ENCODE measurements around the gene CERS6.
"Not testable (repeated sequence)": the region's sequence is repeated elsewhere in the genome, so short reads cannot be mapped to it uniquely, and the experiment has no call there.

CERS6 gene

DNA sequence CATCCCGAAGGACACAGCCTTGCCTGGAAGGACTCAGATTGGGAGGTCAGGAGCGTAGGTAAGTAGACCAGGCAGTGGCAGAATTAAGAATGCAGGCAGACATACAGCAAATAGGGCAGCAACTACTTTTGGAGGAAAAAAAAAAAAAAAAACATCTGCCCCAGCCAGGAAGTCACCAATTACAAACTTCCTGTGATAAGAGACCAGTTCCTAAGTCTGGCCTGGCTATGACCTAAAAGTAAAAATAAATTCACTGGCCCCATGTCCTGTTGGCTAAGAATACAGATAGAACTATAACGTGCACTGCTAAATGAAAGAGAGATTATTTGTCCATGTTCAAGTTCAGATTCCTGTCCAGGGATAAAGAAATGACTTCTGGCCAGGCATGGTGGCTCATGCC, 301.2 kb downstream of the CERS6 start:
- Mint-ChIP-seq H3K36me3 (ENCODE audit: insufficient read depth) (peaks cover 4% of the 10 kb centered on the region), H3K4me3 (no peak overlapping the region), H3K4me1 (peaks cover 26% of the 10 kb centered on the region), H3K9me3 (no peaks in the 10 kb centered on the region), H3K27ac (ENCODE audit: low read depth) (no peak overlapping the region), H3K27me3 (no peaks in the 10 kb centered on the region)
- ATAC-seq (replicated peaks; ENCODE audit: extremely low read depth, poor library complexity, severe bottlenecking): no peak
- no peak for DNase-seq (ENCODE audit: low spot score in 2 of 2)

DNA sequence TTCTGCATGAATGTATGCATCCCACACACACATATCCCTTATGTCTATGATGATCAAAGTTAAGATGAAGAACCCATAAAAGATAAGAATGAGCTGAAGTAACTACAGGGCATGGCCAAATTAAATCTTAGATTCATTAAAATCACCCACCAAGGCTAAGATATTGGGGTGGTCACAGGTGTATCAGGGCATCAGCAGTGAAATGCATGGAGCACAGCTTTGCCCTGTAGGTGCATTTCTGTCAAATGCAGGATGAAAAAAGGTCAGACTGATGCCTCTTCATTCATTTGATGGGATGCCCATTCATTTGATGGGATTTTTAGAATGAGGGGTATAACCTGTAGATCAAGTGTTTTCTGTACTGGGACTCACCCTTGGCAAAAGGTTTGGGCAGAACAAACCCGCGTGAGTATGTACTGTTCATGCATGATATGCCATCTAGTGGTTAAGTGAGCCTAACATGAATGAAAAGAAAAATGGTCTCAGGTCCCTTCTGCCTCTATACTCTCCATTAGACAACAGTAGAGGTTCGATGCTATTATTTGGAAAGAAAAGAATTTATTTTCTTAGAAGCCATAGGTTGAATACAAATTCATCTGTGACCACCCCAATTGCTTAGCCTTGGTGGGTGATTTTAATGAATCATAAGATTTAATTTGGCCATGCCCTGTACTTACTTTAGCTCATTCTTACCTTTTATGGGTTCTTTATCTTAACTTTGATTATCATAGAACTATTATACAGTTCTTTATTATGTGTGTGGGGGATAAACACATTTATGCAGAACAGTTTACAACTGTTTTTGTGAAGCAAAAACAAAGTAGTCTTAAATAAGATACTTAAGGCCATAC, 303.1 kb downstream of the CERS6 start:
- ATAC-seq (replicated peaks; ENCODE audit: extremely low read depth, poor library complexity, severe bottlenecking) (peak; percentile 52), DNase-seq (ENCODE audit: low spot score in 2 of 2) (no peak)
- Mint-ChIP-seq H3K4me3 (no peak overlapping the region), H3K4me1 (peaks cover 16% of the 10 kb centered on the region), H3K36me3 (ENCODE audit: insufficient read depth) (peaks cover 3% of the 10 kb centered on the region), H3K9me3 (no peaks in the 10 kb centered on the region), H3K27me3 (no peaks in the 10 kb centered on the region), H3K27ac (ENCODE audit: low read depth) (no peak overlapping the region)

DNA sequence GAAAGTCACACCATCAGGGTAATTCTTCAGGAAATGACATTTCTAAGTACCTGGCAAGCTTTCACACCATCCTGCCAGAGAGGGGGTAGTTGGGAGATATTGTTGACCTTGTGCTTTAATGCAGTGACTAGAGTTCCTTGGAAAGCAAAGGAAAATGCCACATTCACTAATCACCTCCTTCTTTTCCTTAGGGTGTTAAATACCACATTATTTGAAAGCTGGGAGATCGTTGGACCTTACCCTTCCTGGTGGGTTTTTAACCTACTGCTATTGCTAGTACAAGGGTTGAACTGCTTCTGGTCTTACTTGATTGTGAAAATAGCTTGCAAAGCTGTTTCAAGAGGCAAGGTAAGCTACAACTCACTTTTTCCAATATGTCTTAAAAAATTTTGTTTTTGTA, 309.3 kb downstream of the CERS6 start:
- DNase-seq (ENCODE audit: low spot score in 2 of 2) (no peak), ATAC-seq (replicated peaks; ENCODE audit: extremely low read depth, poor library complexity, severe bottlenecking) (no peak)
- peaks cover 2% of the 10 kb centered on the region for H3K36me3 Mint-ChIP-seq (ENCODE audit: insufficient read depth)
- H3K4me1 Mint-ChIP-seq: no peaks in the 10 kb centered on the region
- no peaks in the 10 kb centered on the region for H3K9me3 Mint-ChIP-seq
- H3K27me3 Mint-ChIP-seq: no peaks in the 10 kb centered on the region
- H3K27ac Mint-ChIP-seq (ENCODE audit: low read depth): no peak overlapping the region
- no peak overlapping the region for H3K4me3 Mint-ChIP-seq

DNA sequence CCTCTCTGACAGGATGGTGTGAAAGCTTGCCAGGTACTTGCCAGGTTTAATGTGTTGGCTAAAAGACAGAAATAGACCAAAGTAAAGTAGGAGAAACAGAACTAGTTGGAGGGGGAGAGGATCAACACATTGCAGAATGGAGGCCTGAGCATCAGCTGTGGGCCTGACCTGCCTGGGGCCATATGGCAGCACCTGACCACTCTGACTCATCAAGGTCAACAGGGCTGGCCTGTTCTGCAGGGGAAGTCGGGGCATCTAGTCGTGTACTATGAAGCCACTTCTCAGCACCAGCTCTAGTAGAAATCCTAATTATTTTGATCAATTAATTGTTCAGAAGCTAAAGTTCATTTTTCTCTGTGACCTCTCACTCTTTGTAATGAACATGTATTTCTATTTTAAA, 310.5 kb downstream of the CERS6 start:
- Mint-ChIP-seq H3K27ac (ENCODE audit: low read depth) (no peak overlapping the region), H3K27me3 (no peaks in the 10 kb centered on the region), H3K9me3 (no peaks in the 10 kb centered on the region), H3K4me1 (no peaks in the 10 kb centered on the region), H3K36me3 (ENCODE audit: insufficient read depth) (peaks cover 2% of the 10 kb centered on the region), H3K4me3 (no peak overlapping the region)
- DNase-seq (ENCODE audit: low spot score in 2 of 2): no peak
- no peak for ATAC-seq (replicated peaks; ENCODE audit: extremely low read depth, poor library complexity, severe bottlenecking)

DNA sequence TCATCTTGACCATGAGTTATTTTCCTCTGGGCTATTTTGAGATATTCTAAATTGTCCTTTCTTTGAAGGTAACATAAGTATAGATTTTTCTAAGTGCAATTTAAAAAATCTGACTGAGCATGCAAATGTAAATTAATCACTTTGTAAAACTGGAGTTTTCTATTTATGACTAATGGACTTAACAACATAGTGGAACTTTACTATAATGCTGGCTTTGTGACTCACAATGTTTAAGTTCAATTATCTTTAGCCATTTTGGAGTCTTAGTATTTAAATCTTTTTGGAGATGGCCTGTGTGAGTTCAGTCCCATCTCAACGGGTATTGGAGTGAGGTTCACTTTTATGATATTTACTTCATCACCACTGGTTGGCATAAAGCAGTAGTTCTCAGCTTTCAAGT, 311.2 kb downstream of the CERS6 start:
- H3K27ac Mint-ChIP-seq (ENCODE audit: low read depth): no peak overlapping the region
- no peak overlapping the region for H3K4me3 Mint-ChIP-seq
- no peaks in the 10 kb centered on the region for H3K27me3 Mint-ChIP-seq
- no peak for DNase-seq (ENCODE audit: low spot score in 2 of 2)
- peaks cover 2% of the 10 kb centered on the region for H3K36me3 Mint-ChIP-seq (ENCODE audit: insufficient read depth)
- no peaks in the 10 kb centered on the region for H3K4me1 Mint-ChIP-seq
- no peaks in the 10 kb centered on the region for H3K9me3 Mint-ChIP-seq
- ATAC-seq (replicated peaks; ENCODE audit: extremely low read depth, poor library complexity, severe bottlenecking): no peak

DNA sequence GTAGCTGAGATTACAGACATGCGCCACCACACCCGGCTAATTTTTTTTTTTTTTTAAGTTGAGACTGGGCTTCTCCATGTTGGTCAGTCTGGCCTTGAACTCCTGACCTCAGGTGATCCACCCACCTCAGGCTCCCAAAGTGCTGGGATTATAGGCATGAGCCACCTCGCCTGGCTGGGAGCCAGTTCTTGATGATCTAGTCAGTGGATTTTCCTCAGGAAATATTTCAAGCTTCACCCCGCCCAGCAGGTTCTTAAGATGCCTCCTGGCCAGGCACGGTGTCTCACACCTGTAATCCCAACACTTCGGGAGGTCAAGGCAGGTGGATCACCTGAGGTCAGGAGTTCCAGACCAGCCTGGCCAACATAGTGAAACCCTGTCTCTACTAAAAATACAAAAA, 312.3 kb downstream of the CERS6 start:
- not testable (repeated sequence) for ATAC-seq (replicated peaks; ENCODE audit: extremely low read depth, poor library complexity, severe bottlenecking); H3K27ac Mint-ChIP-seq (ENCODE audit: low read depth); H3K4me1 Mint-ChIP-seq; H3K9me3 Mint-ChIP-seq; DNase-seq (ENCODE audit: low spot score in 2 of 2); H3K36me3 Mint-ChIP-seq (ENCODE audit: insufficient read depth); H3K27me3 Mint-ChIP-seq; H3K4me3 Mint-ChIP-seq

DNA sequence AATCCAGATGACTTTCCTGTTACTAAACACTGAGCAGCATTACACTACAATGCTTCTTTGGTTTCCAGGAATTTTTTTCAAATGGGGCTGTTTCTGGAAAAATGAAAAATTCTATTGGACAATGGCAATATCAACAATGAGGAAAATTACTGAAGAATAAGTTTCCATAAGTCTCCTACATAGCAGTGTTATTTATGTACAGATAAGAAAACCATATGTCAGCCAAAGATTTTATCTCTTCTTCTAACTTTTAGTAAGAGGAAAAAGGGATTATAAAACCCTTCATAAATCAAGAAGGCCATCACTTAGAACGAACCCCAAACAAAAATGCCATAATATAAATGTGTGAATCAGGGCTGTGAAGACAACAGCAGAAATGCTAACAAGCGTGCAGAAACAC, 314.7 kb downstream of the CERS6 start:
- no peak for ATAC-seq (replicated peaks; ENCODE audit: extremely low read depth, poor library complexity, severe bottlenecking)
- H3K4me3 Mint-ChIP-seq: no peak overlapping the region
- H3K27ac Mint-ChIP-seq (ENCODE audit: low read depth): no peak overlapping the region
- peaks cover 4% of the 10 kb centered on the region for H3K36me3 Mint-ChIP-seq (ENCODE audit: insufficient read depth)
- H3K9me3 Mint-ChIP-seq: no peaks in the 10 kb centered on the region
- DNase-seq (ENCODE audit: low spot score in 2 of 2): no peak
- H3K27me3 Mint-ChIP-seq: no peaks in the 10 kb centered on the region
- no peaks in the 10 kb centered on the region for H3K4me1 Mint-ChIP-seq

DNA sequence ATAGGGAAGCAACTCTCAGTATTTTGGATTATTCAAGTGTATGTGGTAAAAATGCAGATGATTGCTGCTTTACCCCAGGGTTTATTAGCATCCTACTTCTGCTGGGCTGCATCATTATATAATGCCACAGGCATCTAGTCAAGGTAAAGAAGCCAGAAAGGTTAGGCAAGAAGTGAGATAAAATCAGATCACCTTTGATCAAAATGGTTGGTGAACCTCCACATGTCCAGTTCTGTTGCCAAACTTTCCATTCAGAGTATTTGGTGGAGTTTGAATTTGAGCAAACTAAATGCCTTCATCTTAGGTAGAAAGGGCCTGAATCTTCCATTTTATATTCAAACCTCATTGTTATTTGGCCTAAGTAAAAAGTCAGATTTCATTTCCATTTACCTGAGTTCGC, 316.6 kb downstream of the CERS6 start:
- no peaks in the 10 kb centered on the region for H3K9me3 Mint-ChIP-seq
- H3K36me3 Mint-ChIP-seq (ENCODE audit: insufficient read depth): peaks cover 2% of the 10 kb centered on the region
- no peak overlapping the region for H3K27ac Mint-ChIP-seq (ENCODE audit: low read depth)
- DNase-seq (ENCODE audit: low spot score in 2 of 2): no peak
- no peak for ATAC-seq (replicated peaks; ENCODE audit: extremely low read depth, poor library complexity, severe bottlenecking)
- H3K4me3 Mint-ChIP-seq: no peak overlapping the region
- no peaks in the 10 kb centered on the region for H3K27me3 Mint-ChIP-seq
- no peaks in the 10 kb centered on the region for H3K4me1 Mint-ChIP-seq

DNA sequence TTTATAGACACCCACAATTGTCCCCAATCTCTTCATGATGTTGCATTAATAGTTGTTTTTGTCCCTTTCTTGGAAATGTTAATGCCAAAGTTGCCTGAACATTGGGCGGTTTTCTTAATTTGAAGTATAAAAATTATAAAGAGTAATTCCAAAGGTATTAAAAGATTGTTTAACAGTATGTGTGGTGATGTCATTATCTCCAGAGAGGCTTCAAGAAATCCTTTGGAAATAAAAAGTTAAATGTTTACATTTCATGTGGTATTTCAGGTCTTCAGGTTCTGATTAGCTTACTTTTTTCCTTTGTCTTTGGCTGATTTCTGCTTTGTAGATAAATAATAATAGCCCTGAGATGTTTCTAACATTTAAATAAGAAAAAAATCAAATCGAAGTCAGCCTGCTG, 317.1 kb downstream of the CERS6 start:
- Mint-ChIP-seq H3K4me1 (no peaks in the 10 kb centered on the region), H3K27me3 (no peaks in the 10 kb centered on the region), H3K9me3 (no peaks in the 10 kb centered on the region), H3K4me3 (no peak overlapping the region), H3K27ac (ENCODE audit: low read depth) (no peak overlapping the region), H3K36me3 (ENCODE audit: insufficient read depth) (peaks cover 2% of the 10 kb centered on the region)
- no peak for DNase-seq (ENCODE audit: low spot score in 2 of 2)
- no peak for ATAC-seq (replicated peaks; ENCODE audit: extremely low read depth, poor library complexity, severe bottlenecking)

DNA sequence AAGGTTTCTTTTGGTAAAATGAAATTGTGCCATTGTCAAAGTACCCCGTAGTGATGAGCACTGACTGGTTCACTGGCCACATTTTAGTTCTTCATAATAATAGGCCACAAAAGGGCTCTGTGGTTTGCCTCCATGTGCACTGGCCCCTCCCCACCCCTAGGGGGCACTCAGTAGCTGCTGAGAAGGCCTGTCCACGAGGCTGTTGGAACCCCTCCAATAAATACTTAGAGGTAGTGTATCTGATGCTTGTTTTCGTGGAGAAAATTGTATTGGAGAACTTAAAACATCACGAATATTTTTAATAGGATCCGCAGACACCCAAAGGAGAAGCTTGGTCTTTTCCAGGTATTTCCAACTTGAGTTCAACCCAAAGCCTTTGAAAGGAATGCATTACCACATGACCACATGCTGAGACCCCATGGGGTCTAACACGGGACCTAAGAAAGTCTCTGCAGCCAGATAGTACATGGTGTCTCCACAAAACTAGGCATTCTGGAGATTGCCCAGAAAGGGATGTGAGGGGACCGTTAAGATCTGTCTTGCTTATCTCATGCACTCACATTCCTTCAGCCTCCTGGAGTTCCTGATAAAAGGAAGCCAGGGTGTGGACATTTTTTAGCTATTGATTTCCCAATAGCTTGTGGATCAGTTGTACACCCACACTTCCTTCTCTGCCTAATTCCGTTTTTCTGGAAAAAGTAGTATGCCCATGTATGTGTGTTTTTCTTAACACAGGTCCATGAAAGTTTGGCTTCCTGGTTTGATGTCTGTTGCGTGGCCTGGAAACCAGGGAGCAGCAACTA, 317.8 kb downstream of the CERS6 start:
- no peak overlapping the region for H3K4me3 Mint-ChIP-seq
- DNase-seq (ENCODE audit: low spot score in 2 of 2) (no peak), ATAC-seq (replicated peaks; ENCODE audit: extremely low read depth, poor library complexity, severe bottlenecking) (no peak)
- H3K27me3 Mint-ChIP-seq: no peaks in the 10 kb centered on the region
- H3K9me3 Mint-ChIP-seq: no peaks in the 10 kb centered on the region
- H3K36me3 Mint-ChIP-seq (ENCODE audit: insufficient read depth): peaks cover 2% of the 10 kb centered on the region
- H3K4me1 Mint-ChIP-seq: no peaks in the 10 kb centered on the region
- no peak overlapping the region for H3K27ac Mint-ChIP-seq (ENCODE audit: low read depth)

DNA sequence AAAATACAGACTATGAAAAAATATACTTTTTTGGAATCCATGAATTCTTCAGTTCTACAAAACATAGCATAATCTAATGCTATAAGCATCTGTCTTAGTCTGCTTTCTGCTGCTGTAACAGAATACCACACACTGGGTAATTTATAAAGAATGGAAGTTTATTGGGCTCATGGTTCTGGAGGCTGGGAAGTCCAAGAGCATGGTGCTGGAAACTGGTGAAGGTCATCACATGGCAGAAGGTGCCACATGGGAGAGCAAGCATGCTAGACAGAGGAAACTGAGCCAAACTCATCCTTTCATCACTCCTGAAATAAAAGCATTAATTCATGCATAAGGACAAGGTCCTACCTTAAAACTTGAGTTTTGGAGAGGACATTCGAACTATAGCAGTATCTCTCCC, 319.8 kb downstream of the CERS6 start:
- no peaks in the 10 kb centered on the region for H3K27me3 Mint-ChIP-seq
- peaks cover 2% of the 10 kb centered on the region for H3K36me3 Mint-ChIP-seq (ENCODE audit: insufficient read depth)
- H3K4me3 Mint-ChIP-seq: no peak overlapping the region
- H3K4me1 Mint-ChIP-seq: no peaks in the 10 kb centered on the region
- H3K27ac Mint-ChIP-seq (ENCODE audit: low read depth): no peak overlapping the region
- H3K9me3 Mint-ChIP-seq: no peaks in the 10 kb centered on the region
- ATAC-seq (replicated peaks; ENCODE audit: extremely low read depth, poor library complexity, severe bottlenecking): no peak
- no peak for DNase-seq (ENCODE audit: low spot score in 2 of 2)

DNA sequence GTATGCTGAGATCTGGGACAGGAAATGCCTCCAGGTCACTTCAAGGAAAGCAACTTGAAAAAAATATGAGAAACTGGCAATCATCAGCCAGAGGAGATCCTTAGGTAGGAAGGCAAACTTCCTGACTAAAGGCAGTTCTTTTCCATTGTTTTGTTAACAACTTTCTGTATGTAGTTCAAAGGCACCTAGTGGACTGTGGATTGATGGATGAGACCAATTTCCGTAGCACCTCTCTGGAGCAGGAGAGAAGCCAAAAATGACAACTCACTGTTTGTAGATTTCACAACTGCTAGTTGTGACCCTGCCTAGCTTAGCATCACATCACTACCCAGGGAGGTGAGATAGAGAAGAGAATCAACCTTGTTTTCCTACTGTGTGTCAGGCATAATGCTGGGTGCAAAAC, 324.6 kb downstream of the CERS6 start:
- no peak for DNase-seq (ENCODE audit: low spot score in 2 of 2)
- no peaks in the 10 kb centered on the region for H3K27me3 Mint-ChIP-seq
- no peaks in the 10 kb centered on the region for H3K9me3 Mint-ChIP-seq
- ATAC-seq (replicated peaks; ENCODE audit: extremely low read depth, poor library complexity, severe bottlenecking): no peak
- no peak overlapping the region for H3K4me3 Mint-ChIP-seq
- H3K27ac Mint-ChIP-seq (ENCODE audit: low read depth): no peak overlapping the region
- no peaks in the 10 kb centered on the region for H3K36me3 Mint-ChIP-seq (ENCODE audit: insufficient read depth)
- no peaks in the 10 kb centered on the region for H3K4me1 Mint-ChIP-seq

DNA sequence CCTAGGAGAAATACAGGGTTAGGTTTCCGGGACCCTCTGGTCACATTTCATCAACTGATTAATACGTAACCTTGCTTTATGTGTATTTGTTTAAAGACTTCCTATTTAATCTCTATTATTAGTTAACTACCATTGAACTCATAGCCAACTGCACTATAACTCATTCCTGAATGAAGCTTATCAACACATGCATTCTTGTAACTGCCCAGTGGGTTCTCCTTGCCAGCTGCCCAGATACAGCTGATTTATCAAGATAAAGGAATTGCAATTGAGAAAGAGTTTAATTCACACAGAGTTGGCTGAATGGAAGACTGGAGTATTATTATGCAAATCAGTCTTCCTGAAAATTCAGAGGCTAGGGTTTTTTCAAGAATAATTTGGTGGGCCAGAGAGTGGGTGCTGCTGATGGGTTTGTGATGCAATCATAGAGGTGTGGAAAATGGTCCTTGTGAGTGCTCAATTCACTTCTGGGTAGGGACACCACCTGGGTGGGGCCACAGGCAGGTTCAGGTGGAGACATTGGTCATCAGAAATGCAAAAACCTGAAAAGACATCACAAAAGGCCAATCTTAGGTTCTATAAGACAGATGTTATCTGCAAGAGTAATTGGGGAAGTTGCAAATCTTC, 325.2 kb downstream of the CERS6 start:
- Mint-ChIP-seq H3K36me3 (ENCODE audit: insufficient read depth) (no peaks in the 10 kb centered on the region), H3K27ac (ENCODE audit: low read depth) (no peak overlapping the region), H3K4me3 (no peak overlapping the region), H3K27me3 (no peaks in the 10 kb centered on the region), H3K9me3 (no peaks in the 10 kb centered on the region), H3K4me1 (no peaks in the 10 kb centered on the region)
- DNase-seq (ENCODE audit: low spot score in 2 of 2) (no peak), ATAC-seq (replicated peaks; ENCODE audit: extremely low read depth, poor library complexity, severe bottlenecking) (no peak)

Measured in central memory CD8-positive, alpha-beta T cell (primary cell).